Astrocyte of the cerebellum (primary cell): ENCODE measurements around the gene AZGP1.
"Not testable (repeated sequence)": the region's sequence is repeated elsewhere in the genome, so short reads cannot be mapped to it uniquely, and the experiment has no call there.

Experiments used
- DNase-seq: peaks from one replicate; pipeline ENCODE4 v3.0.0-alpha.2; 2011; ENCODE audit warnings: low read depth
- H3K4me3 ChIP-seq: 2 replicates; pipeline ENCODE4 v1.5.1; 2011; ENCODE audit warnings: mild to moderate bottlenecking, low read depth, low read length, moderate library complexity
- in situ Hi-C: cut with HindIII; loops from 2 replicates; pipeline ENCODE4 v1.10.0; 2017; ENCODE audit warnings: low sequenced_read_pairs
- TF ChIP-seq, protein P1 (sequence below): IDR thresholded peaks from 2 replicates; pipeline ENCODE4 v1.5.1; 2012; ENCODE audit warnings: low read length, low read depth, moderate library complexity, mild to moderate bottlenecking; ENCODE audit errors: missing control alignments

The AZGP1 gene

GRCh38 chr7:100011516-100011915, 35.7 kb upstream of the AZGP1 start:
- no peak for DNase-seq
- no peak overlapping the region for H3K4me3 ChIP-seq
- in situ Hi-C loops: no loop called here
- TF ChIP-seq, protein P1, sequence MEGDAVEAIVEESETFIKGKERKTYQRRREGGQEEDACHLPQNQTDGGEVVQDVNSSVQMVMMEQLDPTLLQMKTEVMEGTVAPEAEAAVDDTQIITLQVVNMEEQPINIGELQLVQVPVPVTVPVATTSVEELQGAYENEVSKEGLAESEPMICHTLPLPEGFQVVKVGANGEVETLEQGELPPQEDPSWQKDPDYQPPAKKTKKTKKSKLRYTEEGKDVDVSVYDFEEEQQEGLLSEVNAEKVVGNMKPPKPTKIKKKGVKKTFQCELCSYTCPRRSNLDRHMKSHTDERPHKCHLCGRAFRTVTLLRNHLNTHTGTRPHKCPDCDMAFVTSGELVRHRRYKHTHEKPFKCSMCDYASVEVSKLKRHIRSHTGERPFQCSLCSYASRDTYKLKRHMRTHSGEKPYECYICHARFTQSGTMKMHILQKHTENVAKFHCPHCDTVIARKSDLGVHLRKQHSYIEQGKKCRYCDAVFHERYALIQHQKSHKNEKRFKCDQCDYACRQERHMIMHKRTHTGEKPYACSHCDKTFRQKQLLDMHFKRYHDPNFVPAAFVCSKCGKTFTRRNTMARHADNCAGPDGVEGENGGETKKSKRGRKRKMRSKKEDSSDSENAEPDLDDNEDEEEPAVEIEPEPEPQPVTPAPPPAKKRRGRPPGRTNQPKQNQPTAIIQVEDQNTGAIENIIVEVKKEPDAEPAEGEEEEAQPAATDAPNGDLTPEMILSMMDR: no peak

DNA sequence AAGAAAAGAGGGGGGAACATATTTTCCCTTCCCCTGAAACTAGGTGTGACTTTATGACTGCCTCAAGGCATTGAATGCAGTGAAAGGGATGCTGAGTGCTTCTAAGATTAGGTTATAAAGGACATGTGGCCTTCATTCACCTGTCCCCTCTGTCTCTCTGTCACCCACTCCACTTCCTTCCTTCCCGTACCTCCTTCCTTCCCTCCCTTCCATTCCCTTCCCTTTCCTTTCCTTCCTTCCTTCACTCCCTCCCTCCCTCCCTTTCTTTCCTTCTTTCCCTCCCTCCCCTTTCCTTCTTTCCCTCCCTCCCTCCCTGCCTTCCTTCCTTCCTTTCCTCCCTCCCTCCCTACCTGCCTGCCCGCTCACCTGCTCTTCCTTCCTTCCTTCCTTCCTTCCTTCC, 35.1 kb upstream of the AZGP1 start:
- in situ Hi-C loops: no loop called here
- no peak overlapping the region for H3K4me3 ChIP-seq
- no peak for DNase-seq
- TF ChIP-seq, protein P1: no peak

DNA sequence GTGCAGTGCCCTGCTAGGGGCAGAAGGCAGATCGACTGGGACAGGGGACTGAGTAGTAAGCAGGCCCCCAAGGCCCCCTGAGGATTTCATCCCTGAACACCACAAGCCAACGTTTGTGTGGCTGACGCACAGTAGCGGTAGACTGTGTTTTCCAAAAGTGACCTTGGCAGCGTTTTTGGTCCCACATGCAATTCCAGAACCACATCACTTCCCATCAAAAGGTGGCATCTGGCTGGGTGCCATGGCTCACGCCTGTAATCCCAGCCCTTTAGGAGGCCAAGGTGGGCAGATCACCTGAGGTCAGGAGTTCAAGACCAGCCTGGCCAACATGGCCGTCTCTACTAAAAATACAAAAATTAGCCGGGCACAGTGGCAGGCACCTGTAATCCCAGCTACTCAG, 34.1 kb upstream of the AZGP1 start:
- DNase-seq, H3K4me3 ChIP-seq, in situ Hi-C loops: not testable (repeated sequence)

DNA sequence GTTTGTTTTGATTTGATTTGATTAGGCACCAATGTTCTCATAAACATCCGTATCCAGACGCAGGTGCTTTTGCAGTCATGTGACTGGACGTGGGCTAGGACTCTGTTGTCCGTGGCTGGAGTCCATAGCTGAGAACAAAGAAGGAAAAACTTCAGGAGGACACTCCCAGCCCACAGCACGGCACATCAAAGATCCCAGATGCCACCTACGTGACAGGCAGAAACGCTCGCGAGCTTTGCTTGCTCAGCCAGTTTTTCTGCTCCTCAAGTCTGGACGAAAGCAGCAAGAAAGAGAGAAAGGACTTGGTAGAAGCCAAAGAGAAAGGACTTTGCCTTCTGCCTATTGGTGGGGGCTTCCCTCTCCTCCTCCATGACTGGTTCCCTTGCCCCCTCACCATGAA, 32.7 kb upstream of the AZGP1 start:
- DNase-seq: no peak
- in situ Hi-C loops: no loop called here
- no peak overlapping the region for H3K4me3 ChIP-seq
- TF ChIP-seq, protein P1: no peak

- in situ Hi-C loops: no loop called here
- TF ChIP-seq, protein P1: no peak
- H3K4me3 ChIP-seq: no peak overlapping the region
- DNase-seq: no peak
Measured at GRCh38 chr7:100007887-100008286, 32.1 kb upstream of the AZGP1 start.

DNA sequence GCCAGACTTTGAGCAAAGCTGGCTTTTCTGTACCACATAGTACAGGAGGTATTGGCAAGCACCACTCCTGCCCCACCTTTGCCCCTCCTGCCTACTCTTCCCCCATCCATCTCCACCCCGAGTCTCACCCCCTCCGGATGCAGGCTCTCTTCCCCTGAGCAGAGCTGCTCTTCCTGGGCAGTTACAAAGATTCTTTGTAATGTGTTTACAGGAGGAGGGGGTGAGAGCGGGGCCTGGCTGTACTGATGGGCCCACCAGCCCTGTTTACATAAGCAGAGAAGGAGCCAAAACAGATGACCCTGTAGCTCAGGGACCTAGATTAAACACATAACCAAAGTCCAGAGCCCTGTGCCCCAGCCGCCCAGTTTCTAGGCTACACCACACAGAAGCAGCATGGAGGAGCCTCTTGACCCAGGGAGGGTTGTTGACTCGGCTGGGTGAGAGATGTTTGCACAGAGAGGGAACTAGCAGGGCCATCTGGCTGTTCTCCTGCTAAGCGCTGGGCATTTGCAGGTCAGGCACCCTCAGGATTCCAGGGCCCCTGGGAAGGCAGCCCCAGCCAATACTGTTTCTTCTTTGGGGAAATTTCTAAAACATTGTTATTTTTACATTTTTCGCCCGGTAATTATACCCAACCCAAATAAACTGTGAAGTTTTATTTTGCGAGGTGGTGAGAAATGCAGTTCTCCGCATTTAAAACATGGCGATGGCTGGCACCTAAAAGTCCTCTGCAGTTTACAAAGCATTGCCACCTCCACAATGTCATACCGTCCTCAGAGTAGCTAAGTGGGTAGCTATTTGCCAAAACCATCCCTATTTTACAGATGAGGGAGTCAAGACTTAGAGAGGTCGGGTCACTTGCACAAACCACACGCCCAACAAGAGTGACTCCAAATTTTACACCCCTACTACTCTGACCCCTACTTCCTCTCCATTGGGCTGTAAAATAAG, 28.2 kb upstream of the AZGP1 start:
- H3K4me3 ChIP-seq: no peak overlapping the region
- TF ChIP-seq, protein P1: no peak
- in situ Hi-C loops: no loop called here
- no peak for DNase-seq

- no peak overlapping the region for H3K4me3 ChIP-seq
- TF ChIP-seq, protein P1: no peak
- no peak for DNase-seq
- in situ Hi-C loops: no loop called here
Measured at GRCh38 chr7:100000239-100000638, 24.4 kb upstream of the AZGP1 start.
